K562 (cell line): ENCODE measurements around the gene CD96. TPM values are rescaled to one million over a fixed set of nuclear protein-coding genes. Genes with fewer than 3 reads are reported as not detected.
A peak's percentile ranks its signal among the peaks of the same experiment; 100 is the strongest.

Experiments used
- ATAC-seq: fragments of 200-7000 bp; cut with Tn5 transposase; 3 replicates; pipeline ENCODE4 v1.9.1; 2020; ENCODE audit warnings: moderate library complexity
- BruUV-seq: library from RNA; stranded (reverse); fragments of 400-500 nt; replicated peaks from 2 replicates; lab custom pipeline; 2021; lab: Mats Ljungman, UMichigan
- CTCF ChIA-PET: fragments of 300-600 bp; formaldehyde crosslinking; extraction: SDS; loops from one replicate; lab custom pipeline; 2021; ENCODE audit warnings: low intra/inter-chr PET ratio; lab: Yijun Ruan, JAX
- POLR2A ChIA-PET: fragments of 300-600, 350-650 bp; sonication (Branson Sonifier 250); formaldehyde crosslinking; extraction: SDS; loops from one replicate; lab custom pipeline; 2021; ENCODE audit warnings: antibody characterized with exemption, inconsistent platforms; lab: Yijun Ruan, JAX
- DNase-seq, 4 experiments: peaks; one replicate each; pipeline versions ENCODE4 v3.0.0 to v3.0.0-alpha.2; 2011 to 2018; ENCODE audit warnings: low spot score in 3 of 4, mixed read lengths in 3 of 4; ENCODE audit errors: extremely low read depth in 1 of 4
- FAIRE-seq: peaks from 2 replicates; lab custom pipeline; 2011; peaks lifted over from hg19 to GRCh38; lab: Jason Lieb, UNC
- H2AFZ ChIP-seq: 2 replicates; pipeline ENCODE4 v1.6.0; 2011; ENCODE audit warnings: low read depth, low read length, control low read depth, inconsistent platforms
- H3K27ac ChIP-seq: fragments of 200-600 bp; 3 replicates; pipeline ENCODE4 v1.8.0; 2011; ENCODE audit warnings: low read depth, mild to moderate bottlenecking, control low read depth, inconsistent platforms, low read length, moderate library complexity, mixed read lengths; ENCODE audit errors: extremely low read depth
- H3K27me3 ChIP-seq, 2 experiments: fragments of 300-600 bp in 1 of 2; 2 replicates in 1 of 2; 3 replicates in 1 of 2; pipeline versions ENCODE4 v1.6.0 to v1.8.0; 2011; ENCODE audit warnings: inconsistent platforms in 2 of 2, low read length in 2 of 2, mild to moderate bottlenecking in 1 of 2, mixed read lengths in 1 of 2, moderate library complexity in 1 of 2; ENCODE audit not compliant: control insufficient read depth in 2 of 2, insufficient read depth in 2 of 2
- H3K36me3 ChIP-seq: fragments of 300-600 bp; 3 replicates; pipeline ENCODE4 v1.8.0; 2011; ENCODE audit warnings: mild to moderate bottlenecking, low read length, inconsistent platforms; ENCODE audit not compliant: control insufficient read depth, insufficient read depth
- H3K4me1 ChIP-seq, 2 experiments: fragments of 200-600 bp in 1 of 2; replicated peaks in 1 of 2; 2 replicates in 1 of 2; 3 replicates in 1 of 2; pipeline versions ENCODE4 v1.5.1 to v1.8.0; 2011; ENCODE audit warnings: inconsistent platforms in 2 of 2, low read length in 2 of 2, mild to moderate bottlenecking in 1 of 2, mixed read lengths in 1 of 2, moderate library complexity in 1 of 2; ENCODE audit not compliant: control insufficient read depth in 2 of 2, insufficient read depth in 2 of 2
- H3K4me2 ChIP-seq: 2 replicates; pipeline ENCODE4 v1.6.1; 2011; ENCODE audit warnings: low read length, control low read depth, inconsistent platforms, mixed read lengths; ENCODE audit not compliant: insufficient read depth
- H3K4me3 ChIP-seq: fragments of 200-600 bp; sonication (generic), shearing (Covaris generic); 2 replicates; pipeline ENCODE4 v1.5.1; 2016; ENCODE audit warnings: control low read depth, inconsistent platforms
- H3K79me2 ChIP-seq: fragments of 200-600 bp; 3 replicates; pipeline ENCODE4 v1.8.0; 2011; ENCODE audit warnings: low read length, inconsistent platforms; ENCODE audit not compliant: control insufficient read depth, insufficient read depth
- H3K9ac ChIP-seq, 2 experiments: 2 replicates each; pipeline versions ENCODE4 v1.6.0 to v1.6.1; 2011; ENCODE audit warnings: low read depth in 2 of 2, low read length in 2 of 2, control low read depth in 1 of 2, inconsistent platforms in 1 of 2, mild to moderate bottlenecking in 1 of 2, mixed read lengths in 1 of 2; ENCODE audit not compliant: insufficient read depth in 1 of 2
- H3K9me1 ChIP-seq: one replicate; pipeline ENCODE4 v1.6.0; 2011; ENCODE audit warnings: inconsistent platforms, mild to moderate bottlenecking, low read length, moderate library complexity; ENCODE audit not compliant: control insufficient read depth, insufficient read depth
- H3K9me3 ChIP-seq: replicated peaks from 2 replicates; pipeline ENCODE4 v1.5.1; 2011; ENCODE audit warnings: low read depth, low read length, inconsistent platforms; ENCODE audit not compliant: control insufficient read depth, insufficient read depth
- H4K20me1 ChIP-seq: replicated peaks from 2 replicates; pipeline ENCODE4 v1.6.1; 2011; ENCODE audit warnings: low read length, inconsistent platforms, mixed read lengths; ENCODE audit not compliant: control insufficient read depth, insufficient read depth
- FOSL1 ChIP-seq: fragments of 200-800 bp; sonication (Bioruptor generic); conservative IDR thresholded peaks from 2 replicates; pipeline ENCODE4 v1.6.1; 2016; ENCODE audit warnings: missing genetic modification characterization, missing compliant biosample characterization
- RREB1 ChIP-seq: fragments of 250-450 bp; sonication (Bioruptor Pico); IDR thresholded peaks from 2 replicates; pipeline ENCODE4 v1.4.0; 2020
- ZNF655 ChIP-seq: fragments of 250-450 bp; sonication (Bioruptor Pico); IDR thresholded peaks from 2 replicates; pipeline ENCODE4 v1.5.0; 2021
- WGBS: fragments of 100-300 bp; shearing (Covaris generic); methylation state at CpG from one replicate; pipeline ENCODE4 v1.1.6; 2016; ENCODE audit warnings: low coverage, mixed read lengths; ENCODE audit not compliant: insufficient coverage; ENCODE audit errors: missing lambda C conversion rate; 5-methylcytosine and 5-hydroxymethylcytosine counted together
- in situ Hi-C: fragments of 300-500 bp; cut with MboI; formaldehyde crosslinking; loops from 4 replicates; pipeline ENCODE4 v1.15.0; 2018; ENCODE audit warnings: inconsistent platforms, mixed read lengths
- intact Hi-C: fragments of 100-400 bp; cut with micrococcal nuclease; formaldehyde crosslinking; loops from 2 replicates; pipeline ENCODE4 v1.14.2; 2022
- polyA plus RNA-seq, 8 experiments: library from polyadenylated mRNA; depleted of rRNA in 4 of 8; stranded (reverse) in 5 of 8; unstranded in 3 of 8; fragments of >200 nt; fragmentation: Nextera tagmentation in 2 of 8; fragmentation: Illumina TruSeq in 1 of 8; extraction: Ambion mirVana in 2 of 8; extraction: Trizol in 1 of 8; gene quantifications; 2 replicates each; pipeline versions ENCODE4 v1.2.1 to v1.2.3, GENCODE V29; 2011 to 2014; ENCODE audit warnings: inconsistent platforms in 1 of 8, missing spikeins in 1 of 8
- total RNA-seq, 7 experiments: library from RNA; depleted of rRNA in 6 of 7; stranded (reverse); fragments of >200 nt in 6 of 7; fragmentation: Illumina TruSeq in 2 of 7; extraction: Trizol in 2 of 7; gene quantifications; 2 replicates each; pipeline versions ENCODE4 v1.2.1 to v1.2.3, GENCODE V29; 2011 to 2021; ENCODE audit warnings: low replicate concordance in 1 of 7

The CD96 gene
- total and polyA plus RNA-seq, 9 of the 15 experiments (the other 6 are each of a cell fraction or from before 2014, with no cell fraction given), result 0.32 to 5.7 (median 1.2) TPM

GRCh38 chr3:111694471-111694870 lies 152.5 kb downstream of the CD96 start (continued):
- no peak for TF ChIP-seq ZNF655 (CRISPR knock-in tag)

- in situ Hi-C loops (no loop called here), intact Hi-C loops (no loop called here)
- DNase-seq (no peak), FAIRE-seq (no peak), ATAC-seq (no peak)
- H3K36me3 ChIP-seq, result no peaks in the 10 kb centered on the region
- WGBS, result 0% methylated on average over 1 of the region's 1 CpG
- no peaks in the 10 kb centered on the region for H3K79me2 ChIP-seq
- H3K27me3 ChIP-seq, result no peaks in the 10 kb centered on the region
- H3K9ac ChIP-seq, result no peak overlapping the region
- no peak overlapping the region for H3K27ac ChIP-seq
- no peak overlapping the region for H3K4me3 ChIP-seq
- H4K20me1 ChIP-seq, result no peaks in the 10 kb centered on the region
- TF ChIP-seq RREB1 (CRISPR knock-in tag) (no peak), FOSL1 (tag) (0 out of 2 replicates have a peak, but pooled peaks have one; percentile 24)
- no peak overlapping the region for H2AFZ ChIP-seq
- H3K9me3 ChIP-seq, result no peaks in the 10 kb centered on the region
- H3K4me1 ChIP-seq, result no peaks in the 10 kb centered on the region
- POLR2A ChIA-PET, result no interaction called here
- no TSS peak for BruUV-seq
- no peaks in the 10 kb centered on the region for H3K9me1 ChIP-seq
- CTCF ChIA-PET, result no interaction called here
- H3K4me2 ChIP-seq, result no peak overlapping the region
Measured at GRCh38 chr3:111695636-111696117, 153.7 kb downstream of the CD96 start.
